WI38 (cell line): ENCODE measurements around the gene CCL7.

ENCODE experiments used
- H3K4me3 ChIP-seq: 2 replicates; pipeline ENCODE4 v1.5.1; 2011; ENCODE audit warnings: low read depth, mild to moderate bottlenecking, control low read depth, low read length
- CTCF ChIP-seq: IDR thresholded peaks from 2 replicates; pipeline ENCODE4 v1.5.1; 2012; ENCODE audit warnings: low read depth, mild to moderate bottlenecking, control low read depth, low read length

The CCL7 gene

GRCh38 chr17:34248511-34249024 is 21.5 kb upstream of the CCL7 start:
- no peak overlapping the region for H3K4me3 ChIP-seq
- TF ChIP-seq CTCF = no peak

GRCh38 chr17:34249061-34249460 is 21.0 kb upstream of the CCL7 start:
- no peak overlapping the region for H3K4me3 ChIP-seq
- TF ChIP-seq CTCF = no peak

DNA sequence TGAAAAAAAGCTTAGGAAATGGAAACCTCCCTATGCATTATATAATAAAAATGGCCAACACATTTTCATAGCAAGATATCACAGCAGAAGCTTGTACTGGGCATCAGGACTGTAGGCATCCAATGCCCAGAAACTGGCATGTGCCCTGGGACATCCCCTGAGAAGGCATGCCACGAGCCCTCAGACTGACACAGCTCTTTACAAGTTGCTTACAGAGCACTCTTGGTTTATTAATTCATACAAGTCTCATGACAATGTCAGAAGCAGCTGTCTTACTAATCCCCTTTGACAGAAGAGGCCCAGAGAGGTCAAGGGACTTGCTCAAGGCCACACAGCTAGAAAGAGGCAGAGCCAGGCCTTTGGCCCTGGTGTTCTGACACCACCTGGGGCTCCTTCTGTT is 20.5 kb upstream of the CCL7 start:
- TF ChIP-seq CTCF = no peak
- no peak overlapping the region for H3K4me3 ChIP-seq

- no peak for TF ChIP-seq CTCF
- no peak overlapping the region for H3K4me3 ChIP-seq
These were observed 18.8 kb upstream of the CCL7 start for GRCh38 chr17:34251186-34251585.

DNA sequence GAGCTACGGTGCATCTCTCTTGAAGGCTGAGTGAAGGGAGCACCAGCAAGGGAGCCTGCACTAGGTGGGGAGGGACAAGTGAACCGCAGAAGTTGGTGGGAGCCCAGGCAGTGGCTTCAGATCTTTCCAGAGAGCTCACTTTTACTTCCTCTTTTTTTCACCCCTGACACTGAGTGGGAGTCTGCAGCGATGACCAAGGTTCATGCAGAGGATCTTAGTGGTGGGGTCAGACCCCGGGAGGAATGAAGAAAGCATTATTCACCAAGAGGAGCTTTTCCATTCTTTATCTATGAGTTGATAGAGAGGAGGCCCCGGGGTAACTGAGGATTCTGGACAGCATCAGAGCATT is 18.0 kb upstream of the CCL7 start:
- TF ChIP-seq CTCF = no peak
- no peak overlapping the region for H3K4me3 ChIP-seq

- no peak overlapping the region for H3K4me3 ChIP-seq
- no peak for TF ChIP-seq CTCF
These were observed 17.4 kb upstream of the CCL7 start for GRCh38 chr17:34252444-34253138.

- H3K4me3 ChIP-seq = no peak overlapping the region
- TF ChIP-seq CTCF = no peak
These were observed 16.9 kb upstream of the CCL7 start for GRCh38 chr17:34253139-34253525.
